Spleen (tissue), 11 donors: ENCODE measurements around the gene ZNF184. TPM values are rescaled to one million over a fixed set of nuclear protein-coding genes. Genes with fewer than 3 reads are reported as not detected.

ENCODE experiments used
- DNase-seq: peaks from one replicate; pipeline ENCODE4 v3.0.0-alpha.2; 2020
- H3K27ac ChIP-seq, 8 donors: fragments of 200-600 bp; sonication (generic) in 7 of 8; 1 replicate in 4 of 8; 2 replicates in 4 of 8; pipeline versions ENCODE4 v1.5.0 to v1.8.0; 2016 to 2021; ENCODE audit warnings: inconsistent platforms in 4 of 8, mild to moderate bottlenecking in 4 of 8, moderate library complexity in 1 of 8
- H3K27me3 ChIP-seq, 7 donors: fragments of 200-600 bp; sonication (generic) in 6 of 7; replicated peaks in 1 of 7; 1 replicate in 4 of 7; 2 replicates in 3 of 7; pipeline versions ENCODE4 v1.5.0 to v1.8.0; 2016 to 2021; ENCODE audit warnings: inconsistent platforms in 3 of 7, mild to moderate bottlenecking in 1 of 7
- H3K36me3 ChIP-seq, 6 donors: fragments of 200-600 bp; sonication (generic) in 5 of 6; 1 replicate in 4 of 6; 2 replicates in 2 of 6; pipeline versions ENCODE4 v1.5.0 to v1.8.0; 2016 to 2021; ENCODE audit warnings: inconsistent platforms in 2 of 6
- H3K4me1 ChIP-seq, 6 donors: fragments of 200-600 bp; sonication (generic) in 5 of 6; 1 replicate in 3 of 6; 2 replicates in 3 of 6; pipeline versions ENCODE4 v1.5.0 to v1.8.0; 2016 to 2021; ENCODE audit warnings: inconsistent platforms in 3 of 6
- H3K4me3 ChIP-seq, 8 donors: fragments of 200-600 bp; sonication (generic) in 7 of 8; 1 replicate in 4 of 8; 2 replicates in 4 of 8; pipeline versions ENCODE4 v1.5.0 to v1.8.0; 2016 to 2021; ENCODE audit warnings: inconsistent platforms in 4 of 8, mild to moderate bottlenecking in 4 of 8, moderate library complexity in 2 of 8
- H3K9me3 ChIP-seq, 8 donors: fragments of 200-600 bp; sonication (generic) in 7 of 8; 1 replicate in 4 of 8; 2 replicates in 4 of 8; pipeline versions ENCODE4 v1.5.0 to v1.8.0; 2016 to 2021; ENCODE audit warnings: inconsistent platforms in 4 of 8
- POLR2A ChIP-seq, 3 donors: fragments of 450-650 bp; IDR thresholded peaks; one replicate each; pipeline ENCODE4 v1.5.1; 2017; ENCODE audit warnings: antibody characterized with exemption in 3 of 3, mild to moderate bottlenecking in 1 of 3
- POLR2AphosphoS5 ChIP-seq, 3 donors: sonication (generic); formaldehyde crosslinking; IDR thresholded peaks; one replicate each; pipeline ENCODE4 v1.5.1; 2017; ENCODE audit warnings: antibody characterized with exemption in 3 of 3
- WGBS, 5 donors: extraction: QIAGEN DNeasy Blood & Tissue Kit in 3 of 5; methylation state at CpG; one replicate each; pipeline versions ENCODE4 v1.1.5 to v1.1.7; 2013 to 2018; 5-methylcytosine and 5-hydroxymethylcytosine counted together
- intact Hi-C: fragments of 100-400 bp; cut with DNase I; formaldehyde crosslinking; loops from one replicate; pipeline ENCODE4 v1.15.0; 2023; ENCODE audit warnings: low total_unique reads
- polyA plus RNA-seq, 3 donors: library from polyadenylated mRNA; stranded (reverse); fragments of 200-250 nt; gene quantifications; one replicate each; pipeline ENCODE4 v1.2.1, GENCODE V29; 2013
- total RNA-seq, 7 donors: library from RNA; depleted of rRNA in 3 of 7; stranded (reverse); fragments of >200 nt in 3 of 7; fragmentation: NEBNext Ultra II Directional in 4 of 7; extraction: Animal tissue kit (Norgen Biotek cat#: 25700) in 4 of 7; gene quantifications; one replicate each; pipeline versions ENCODE4 v1.1.0 to v1.2.1, GENCODE V29; 2016 to 2021
- TF ChIP-seq, protein P1 (sequence below), 11 experiments: fragments of 200-600 bp in 7 of 11; fragments of 450-650 bp in 4 of 11; sonication (generic) in 4 of 11; IDR thresholded peaks in 8 of 11; conservative IDR thresholded peaks in 3 of 11; 1 replicate in 7 of 11; 2 replicates in 4 of 11; pipeline versions ENCODE4 v1.4.0 to v1.8.0; 2016 to 2021; ENCODE audit warnings: antibody characterized with exemption in 11 of 11, inconsistent platforms in 4 of 11, mild to moderate bottlenecking in 1 of 11
- donor health status: healthy with polysubstance abuse.
- donor health status: DM: no; HTN: no; CAD: no; lungs with moderate emphysema.
- donor health status: DM: no; HTN: no; CAD: no.
- donor health status: Bipolar disorder and iron deficiency.
- donor health status: healthy.
- donor health status: DM: no; HTN: no; CAD: no.
- donor health status: DM: yes; HTN: yes; CAD: no.

The ZNF184 gene
- total and polyA plus RNA-seq, 10 donors: 2.2 to 11.2 (median 7.4) TPM

DNA sequence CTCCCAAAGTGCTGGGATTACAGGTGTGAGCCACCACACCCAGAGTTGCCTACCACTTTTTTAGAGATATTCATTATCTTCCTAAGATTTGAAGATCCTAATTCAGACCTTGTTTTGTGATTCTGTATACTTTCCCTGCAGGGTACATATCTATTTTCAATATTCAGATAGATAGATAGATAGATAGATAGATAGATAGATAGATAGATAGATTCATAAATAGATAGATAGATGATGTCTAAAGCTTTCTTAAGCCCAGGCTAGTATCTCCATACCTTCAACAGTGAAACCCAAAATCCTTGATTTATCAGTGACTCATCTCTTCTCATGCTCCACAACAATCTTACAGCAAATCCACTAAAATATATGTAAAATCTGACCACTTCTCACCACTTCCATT, 53.5 kb downstream of the ZNF184 start:
- H3K4me1 ChIP-seq: no peaks in the 10 kb centered on the region
- peaks cover 0 to 17% (median 2%) of the 10 kb centered on the region in 8 donors for H3K9me3 ChIP-seq
- peaks cover 0 to 5% (median 0%) of the 10 kb centered on the region in 7 donors for H3K27me3 ChIP-seq
- H3K4me3 ChIP-seq: no peak overlapping the region
- no peaks in the 10 kb centered on the region for H3K36me3 ChIP-seq
- H3K27ac ChIP-seq: no peak overlapping the region
- no peak for DNase-seq
- intact Hi-C loops: no loop called here
- TF ChIP-seq, protein P1, sequence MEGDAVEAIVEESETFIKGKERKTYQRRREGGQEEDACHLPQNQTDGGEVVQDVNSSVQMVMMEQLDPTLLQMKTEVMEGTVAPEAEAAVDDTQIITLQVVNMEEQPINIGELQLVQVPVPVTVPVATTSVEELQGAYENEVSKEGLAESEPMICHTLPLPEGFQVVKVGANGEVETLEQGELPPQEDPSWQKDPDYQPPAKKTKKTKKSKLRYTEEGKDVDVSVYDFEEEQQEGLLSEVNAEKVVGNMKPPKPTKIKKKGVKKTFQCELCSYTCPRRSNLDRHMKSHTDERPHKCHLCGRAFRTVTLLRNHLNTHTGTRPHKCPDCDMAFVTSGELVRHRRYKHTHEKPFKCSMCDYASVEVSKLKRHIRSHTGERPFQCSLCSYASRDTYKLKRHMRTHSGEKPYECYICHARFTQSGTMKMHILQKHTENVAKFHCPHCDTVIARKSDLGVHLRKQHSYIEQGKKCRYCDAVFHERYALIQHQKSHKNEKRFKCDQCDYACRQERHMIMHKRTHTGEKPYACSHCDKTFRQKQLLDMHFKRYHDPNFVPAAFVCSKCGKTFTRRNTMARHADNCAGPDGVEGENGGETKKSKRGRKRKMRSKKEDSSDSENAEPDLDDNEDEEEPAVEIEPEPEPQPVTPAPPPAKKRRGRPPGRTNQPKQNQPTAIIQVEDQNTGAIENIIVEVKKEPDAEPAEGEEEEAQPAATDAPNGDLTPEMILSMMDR (IDR thresholded peaks at IDR 0.05 in 8 of 11, conservative IDR thresholded peaks at IDR 0.05 in 3 of 11): no peak
- TF ChIP-seq POLR2AphosphoS5 (IDR thresholded peaks at IDR 0.05) (no peak), POLR2A (IDR thresholded peaks at IDR 0.05) (no peak)

DNA sequence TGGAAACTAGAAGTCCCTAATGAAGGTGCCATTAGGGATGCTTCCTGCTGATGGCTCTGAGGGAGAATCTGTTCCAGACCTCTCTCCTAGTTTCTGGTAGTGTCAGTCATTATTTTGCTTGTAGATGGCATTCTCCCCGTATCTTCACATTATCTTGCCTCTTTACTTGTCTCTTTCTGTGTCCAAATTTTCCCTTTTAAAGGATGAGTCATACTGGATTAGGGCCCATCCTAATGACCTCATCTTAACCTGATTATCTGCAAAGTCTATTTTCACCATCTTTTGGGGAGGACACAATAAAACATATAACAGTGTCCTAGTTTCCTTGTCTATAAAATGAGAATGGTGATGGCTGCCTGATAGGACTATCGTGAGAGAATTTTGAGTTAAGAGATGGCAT, 57.0 kb downstream of the ZNF184 start:
- no peak for DNase-seq
- H3K27me3 ChIP-seq: no peaks in the 10 kb centered on the region
- intact Hi-C loops: no loop called here
- no peak overlapping the region for H3K4me3 ChIP-seq
- no peak overlapping the region for H3K27ac ChIP-seq
- no peaks in the 10 kb centered on the region for H3K4me1 ChIP-seq
- 83 to 96% (median 87%) methylated on average over 2 of the region's 2 CpGs for WGBS, 5 donors
- H3K9me3 ChIP-seq: peaks cover 0 to 4% (median 0%) of the 10 kb centered on the region in 8 donors
- no peaks in the 10 kb centered on the region for H3K36me3 ChIP-seq
- TF ChIP-seq, protein P1 (IDR thresholded peaks at IDR 0.05 in 8 of 11, conservative IDR thresholded peaks at IDR 0.05 in 3 of 11): no peak
- TF ChIP-seq POLR2AphosphoS5 (IDR thresholded peaks at IDR 0.05) (no peak), POLR2A (IDR thresholded peaks at IDR 0.05) (no peak)

DNA sequence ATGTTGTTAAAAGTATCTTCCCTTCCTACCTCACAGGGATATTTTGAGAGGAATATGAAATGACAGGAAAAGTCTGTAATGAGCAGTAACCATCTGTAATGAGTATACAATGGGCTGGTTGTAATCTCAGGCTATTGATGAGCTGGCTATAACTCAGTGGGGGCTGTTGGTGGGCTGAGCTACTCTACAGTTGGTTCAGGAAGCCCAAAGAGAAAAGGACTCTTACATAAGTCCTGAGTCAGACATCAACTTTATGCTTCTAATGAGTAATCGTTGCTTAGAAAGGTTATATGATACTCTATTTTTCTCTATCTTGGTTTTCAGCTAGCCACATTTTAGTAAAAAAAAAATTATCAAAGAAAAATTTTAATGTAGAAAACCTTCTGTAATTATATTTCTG, 57.9 kb downstream of the ZNF184 start:
- Histone ChIP-seq H3K4me1 (no peaks in the 10 kb centered on the region), H3K4me3 (no peak overlapping the region), H3K27me3 (no peaks in the 10 kb centered on the region), H3K27ac (no peak overlapping the region), H3K9me3 (peaks cover 0 to 4% (median 0%) of the 10 kb centered on the region in 8 donors), H3K36me3 (no peaks in the 10 kb centered on the region)
- intact Hi-C loops: no loop called here
- TF ChIP-seq, protein P1 (IDR thresholded peaks at IDR 0.05 in 8 of 11, conservative IDR thresholded peaks at IDR 0.05 in 3 of 11): no peak
- DNase-seq: no peak
- 84 to 97% (median 89%) methylated on average over 1 of the region's 1 CpG for WGBS, 5 donors

DNA sequence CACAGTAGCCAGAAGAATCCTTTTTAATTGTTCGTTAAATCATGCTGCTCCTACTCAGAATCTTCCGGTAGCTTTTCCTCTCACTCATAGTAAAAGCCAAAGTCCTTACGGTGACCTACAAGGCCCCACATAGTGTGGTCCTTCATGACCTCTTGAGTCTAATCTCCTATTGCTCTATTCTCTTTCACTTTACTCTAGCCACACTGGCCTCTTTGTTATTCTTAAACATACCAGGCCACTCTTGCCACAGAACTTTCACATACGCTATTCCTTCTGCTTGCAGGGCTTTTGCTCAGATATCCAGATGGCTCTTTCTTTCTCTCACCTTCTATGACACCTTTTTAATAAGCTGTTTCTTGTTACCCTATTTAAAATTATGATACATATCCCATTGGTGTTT, 58.6 kb downstream of the ZNF184 start:
- WGBS, 5 donors: 85 to 94% (median 90%) methylated on average over 4 of the region's 4 CpGs
- no peak for TF ChIP-seq POLR2A (IDR thresholded peaks at IDR 0.05)
- TF ChIP-seq, protein P1 (IDR thresholded peaks at IDR 0.05 in 8 of 11, conservative IDR thresholded peaks at IDR 0.05 in 3 of 11): no peak
- TF ChIP-seq POLR2AphosphoS5 (IDR thresholded peaks at IDR 0.05): no peak
- no peaks in the 10 kb centered on the region for H3K27me3 ChIP-seq
- intact Hi-C loops: no loop called here
- H3K9me3 ChIP-seq: peaks cover 0 to 4% (median 0%) of the 10 kb centered on the region in 8 donors
- no peak for DNase-seq
- H3K27ac ChIP-seq: no peak overlapping the region
- H3K4me1 ChIP-seq: no peaks in the 10 kb centered on the region
- no peaks in the 10 kb centered on the region for H3K36me3 ChIP-seq
- no peak overlapping the region for H3K4me3 ChIP-seq
